Liver (tissue), 9 donors: ENCODE results near the gene DACH1. TPM values are rescaled to one million over a fixed set of nuclear protein-coding genes. Genes with fewer than 3 reads are reported as not detected.

Source experiments
- DNase-seq: peaks from one replicate; pipeline ENCODE4 v3.0.0-alpha.2; 2017; ENCODE audit warnings: low spot score
- H3K27ac ChIP-seq, 2 donors: one replicate each; pipeline ENCODE4 v1.7.0; 2013; ENCODE audit warnings: inconsistent platforms in 2 of 2, low read length in 2 of 2, control low read depth in 1 of 2, low read depth in 1 of 2, mild to moderate bottlenecking in 1 of 2
- H3K27me3 ChIP-seq, 4 donors: one replicate each; pipeline versions ENCODE4 v1.6.1 to v1.7.0; 2013; ENCODE audit warnings: low read length in 3 of 4, inconsistent platforms in 1 of 4, mild to moderate bottlenecking in 1 of 4, moderate library complexity in 1 of 4; ENCODE audit not compliant: control insufficient read depth in 4 of 4, insufficient read depth in 4 of 4
- H3K36me3 ChIP-seq, 4 donors: one replicate each; pipeline versions ENCODE4 v1.6.1 to v1.7.0; 2013; ENCODE audit warnings: low read length in 3 of 4, mild to moderate bottlenecking in 3 of 4, low read depth in 1 of 4, moderate library complexity in 1 of 4; ENCODE audit not compliant: control insufficient read depth in 4 of 4, insufficient read depth in 3 of 4
- H3K4me1 ChIP-seq, 4 donors: one replicate each; pipeline versions ENCODE4 v1.6.1 to v1.7.0; 2013; ENCODE audit warnings: low read length in 3 of 4, mild to moderate bottlenecking in 3 of 4, moderate library complexity in 1 of 4; ENCODE audit not compliant: control insufficient read depth in 4 of 4, insufficient read depth in 4 of 4
- H3K4me3 ChIP-seq, 3 donors: one replicate each; pipeline versions ENCODE4 v1.6.1 to v1.7.0; 2013; ENCODE audit warnings: low read length in 3 of 3, control low read depth in 1 of 3, low read depth in 1 of 3, mild to moderate bottlenecking in 1 of 3
- H3K9ac ChIP-seq, 2 donors: one replicate each; pipeline ENCODE4 v1.7.0; 2013; ENCODE audit warnings: low read length in 2 of 2, mild to moderate bottlenecking in 2 of 2, moderate library complexity in 2 of 2, control low read depth in 1 of 2, low read depth in 1 of 2
- H3K9me3 ChIP-seq, 4 donors: one replicate each; pipeline versions ENCODE4 v1.6.1 to v1.7.0; 2013; ENCODE audit warnings: low read length in 3 of 4; ENCODE audit not compliant: control insufficient read depth in 4 of 4
- EGR1 ChIP-seq, 2 donors: IDR thresholded peaks; 2 replicates each; pipeline ENCODE4 v1.6.1; 2016 to 2018; ENCODE audit warnings: antibody characterized with exemption in 2 of 2, low read depth in 2 of 2
- HNF4A ChIP-seq, 2 donors: conservative IDR thresholded peaks; 2 replicates each; pipeline ENCODE4 v1.6.1; 2016; ENCODE audit warnings: antibody characterized with exemption in 2 of 2, mild to moderate bottlenecking in 2 of 2
- HNF4G ChIP-seq: IDR thresholded peaks from 2 replicates; pipeline ENCODE4 v1.6.1; 2016; ENCODE audit warnings: antibody characterized with exemption
- RAD21 ChIP-seq, 2 donors: IDR thresholded peaks; 2 replicates each; pipeline ENCODE4 v1.6.1; 2016; ENCODE audit warnings: antibody characterized with exemption in 2 of 2, mild to moderate bottlenecking in 2 of 2
- SP1 ChIP-seq: IDR thresholded peaks from 2 replicates; pipeline ENCODE4 v1.6.1; 2018; ENCODE audit warnings: antibody characterized with exemption, mild to moderate bottlenecking
- TAF1 ChIP-seq: conservative IDR thresholded peaks from 2 replicates; pipeline ENCODE4 v1.6.1; 2016; ENCODE audit warnings: antibody characterized with exemption, mild to moderate bottlenecking
- YY1 ChIP-seq: IDR thresholded peaks from 2 replicates; pipeline ENCODE4 v1.6.1; 2016; ENCODE audit warnings: antibody characterized with exemption, mild to moderate bottlenecking
- WGBS: extraction: QIAGEN DNeasy Blood & Tissue Kit; methylation state at CpG from one replicate; pipeline ENCODE4 v1.1.7; 2013; 5-methylcytosine and 5-hydroxymethylcytosine counted together
- polyA plus RNA-seq, 2 donors: library from polyadenylated mRNA; stranded (reverse) in 1 of 2; unstranded in 1 of 2; fragments of 200-250 nt in 1 of 2; fragments of >200 nt in 1 of 2; fragmentation: Nextera tagmentation in 1 of 2; extraction: Ambion mirVana in 1 of 2; gene quantifications; one replicate each; pipeline versions ENCODE4 v1.2.1 to v1.2.3, GENCODE V29; 2013 to 2015
- total RNA-seq, 2 donors: library from RNA; depleted of rRNA; stranded (reverse); fragments of >200 nt; gene quantifications; one replicate each; pipeline ENCODE4 v1.2.3, GENCODE V29; 2014
- TF ChIP-seq, protein P1 (sequence below): IDR thresholded peaks from 2 replicates; pipeline ENCODE4 v1.6.1; 2016; ENCODE audit warnings: antibody characterized with exemption
- TF ChIP-seq, protein P2 (sequence below): IDR thresholded peaks from 2 replicates; pipeline ENCODE4 v1.6.1; 2016; ENCODE audit warnings: antibody characterized with exemption
- TF ChIP-seq, protein P3 (sequence below): fragments of 150-350 bp; IDR thresholded peaks from 2 replicates; pipeline ENCODE4 v1.5.1; 2017; ENCODE audit warnings: improper control_type of control experiment, low read depth, low read length; ENCODE audit not compliant: missing input control
- TF ChIP-seq, protein P4 (sequence below): IDR thresholded peaks from 2 replicates; pipeline ENCODE4 v1.6.1; 2016; ENCODE audit warnings: antibody characterized with exemption, mild to moderate bottlenecking
- donor health status: healthy.
- donor health status: healthy.
- donor health status: healthy.
- donor health status: healthy.
- donor health status: healthy.

The DACH1 gene
- total and polyA plus RNA-seq, 4 donors: 0.28 to 1.9 (median 0.77) TPM

DNA sequence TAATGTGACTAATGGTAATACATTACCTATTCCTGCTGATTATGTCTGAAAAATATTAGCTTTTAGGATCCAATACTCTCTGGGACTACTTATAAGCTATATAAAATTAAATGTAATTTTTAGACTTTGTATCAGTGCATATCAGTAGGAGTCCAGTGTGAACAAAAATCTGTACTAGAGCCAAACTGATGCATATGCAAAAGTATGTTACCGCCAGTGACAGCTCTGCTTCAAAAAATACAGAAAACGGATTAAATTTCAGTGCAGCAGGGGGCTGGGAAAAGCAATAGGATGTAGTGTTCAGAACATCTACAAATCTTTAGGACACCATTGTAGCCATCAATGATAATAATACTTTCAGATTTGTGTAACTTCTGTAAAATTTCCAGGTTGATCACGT is 385.5 kb downstream of the DACH1 start (continued):
- TF ChIP-seq RAD21 (IDR thresholded peaks at IDR 0.05) (no peak), SP1 (no peak), TAF1 (no peak)
- TF ChIP-seq, protein P1, sequence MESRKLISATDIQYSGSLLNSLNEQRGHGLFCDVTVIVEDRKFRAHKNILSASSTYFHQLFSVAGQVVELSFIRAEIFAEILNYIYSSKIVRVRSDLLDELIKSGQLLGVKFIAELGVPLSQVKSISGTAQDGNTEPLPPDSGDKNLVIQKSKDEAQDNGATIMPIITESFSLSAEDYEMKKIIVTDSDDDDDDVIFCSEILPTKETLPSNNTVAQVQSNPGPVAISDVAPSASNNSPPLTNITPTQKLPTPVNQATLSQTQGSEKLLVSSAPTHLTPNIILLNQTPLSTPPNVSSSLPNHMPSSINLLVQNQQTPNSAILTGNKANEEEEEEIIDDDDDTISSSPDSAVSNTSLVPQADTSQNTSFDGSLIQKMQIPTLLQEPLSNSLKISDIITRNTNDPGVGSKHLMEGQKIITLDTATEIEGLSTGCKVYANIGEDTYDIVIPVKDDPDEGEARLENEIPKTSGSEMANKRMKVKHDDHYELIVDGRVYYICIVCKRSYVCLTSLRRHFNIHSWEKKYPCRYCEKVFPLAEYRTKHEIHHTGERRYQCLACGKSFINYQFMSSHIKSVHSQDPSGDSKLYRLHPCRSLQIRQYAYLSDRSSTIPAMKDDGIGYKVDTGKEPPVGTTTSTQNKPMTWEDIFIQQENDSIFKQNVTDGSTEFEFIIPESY: no peak

DNA sequence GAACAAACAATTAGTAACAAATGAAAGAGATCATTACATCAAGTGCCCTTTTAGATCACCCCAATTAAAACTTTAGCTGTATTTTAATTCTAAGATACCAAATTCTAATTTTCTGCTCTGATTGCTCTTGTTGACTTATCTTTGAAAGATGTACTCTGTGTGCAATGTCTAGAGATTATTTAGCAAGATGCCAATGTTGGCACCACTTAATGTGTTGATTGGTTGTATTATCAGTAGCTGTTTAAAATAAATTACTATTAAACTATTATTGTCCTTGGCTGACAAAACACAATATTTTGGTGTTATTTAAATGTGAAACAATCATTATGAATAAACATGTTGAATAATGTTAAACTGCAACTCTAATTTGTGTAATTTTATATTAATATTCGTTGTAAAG is 386.0 kb downstream of the DACH1 start:
- no peak overlapping the region for H3K4me3 ChIP-seq
- H3K4me1 ChIP-seq: no peaks in the 10 kb centered on the region
- H3K9ac ChIP-seq: no peak overlapping the region
- TF ChIP-seq HNF4G (no peak), YY1 (no peak), RAD21 (IDR thresholded peaks at IDR 0.05) (no peak), HNF4A (conservative IDR thresholded peaks at IDR 0.05) (no peak), EGR1 (IDR thresholded peaks at IDR 0.05; ENCODE audit: low read depth in 2 of 2) (no peak)
- TF ChIP-seq, protein P2, sequence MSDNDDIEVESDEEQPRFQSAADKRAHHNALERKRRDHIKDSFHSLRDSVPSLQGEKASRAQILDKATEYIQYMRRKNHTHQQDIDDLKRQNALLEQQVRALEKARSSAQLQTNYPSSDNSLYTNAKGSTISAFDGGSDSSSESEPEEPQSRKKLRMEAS: no peak
- TF ChIP-seq, protein P3, sequence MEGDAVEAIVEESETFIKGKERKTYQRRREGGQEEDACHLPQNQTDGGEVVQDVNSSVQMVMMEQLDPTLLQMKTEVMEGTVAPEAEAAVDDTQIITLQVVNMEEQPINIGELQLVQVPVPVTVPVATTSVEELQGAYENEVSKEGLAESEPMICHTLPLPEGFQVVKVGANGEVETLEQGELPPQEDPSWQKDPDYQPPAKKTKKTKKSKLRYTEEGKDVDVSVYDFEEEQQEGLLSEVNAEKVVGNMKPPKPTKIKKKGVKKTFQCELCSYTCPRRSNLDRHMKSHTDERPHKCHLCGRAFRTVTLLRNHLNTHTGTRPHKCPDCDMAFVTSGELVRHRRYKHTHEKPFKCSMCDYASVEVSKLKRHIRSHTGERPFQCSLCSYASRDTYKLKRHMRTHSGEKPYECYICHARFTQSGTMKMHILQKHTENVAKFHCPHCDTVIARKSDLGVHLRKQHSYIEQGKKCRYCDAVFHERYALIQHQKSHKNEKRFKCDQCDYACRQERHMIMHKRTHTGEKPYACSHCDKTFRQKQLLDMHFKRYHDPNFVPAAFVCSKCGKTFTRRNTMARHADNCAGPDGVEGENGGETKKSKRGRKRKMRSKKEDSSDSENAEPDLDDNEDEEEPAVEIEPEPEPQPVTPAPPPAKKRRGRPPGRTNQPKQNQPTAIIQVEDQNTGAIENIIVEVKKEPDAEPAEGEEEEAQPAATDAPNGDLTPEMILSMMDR: no peak
- TF ChIP-seq, protein P4, sequence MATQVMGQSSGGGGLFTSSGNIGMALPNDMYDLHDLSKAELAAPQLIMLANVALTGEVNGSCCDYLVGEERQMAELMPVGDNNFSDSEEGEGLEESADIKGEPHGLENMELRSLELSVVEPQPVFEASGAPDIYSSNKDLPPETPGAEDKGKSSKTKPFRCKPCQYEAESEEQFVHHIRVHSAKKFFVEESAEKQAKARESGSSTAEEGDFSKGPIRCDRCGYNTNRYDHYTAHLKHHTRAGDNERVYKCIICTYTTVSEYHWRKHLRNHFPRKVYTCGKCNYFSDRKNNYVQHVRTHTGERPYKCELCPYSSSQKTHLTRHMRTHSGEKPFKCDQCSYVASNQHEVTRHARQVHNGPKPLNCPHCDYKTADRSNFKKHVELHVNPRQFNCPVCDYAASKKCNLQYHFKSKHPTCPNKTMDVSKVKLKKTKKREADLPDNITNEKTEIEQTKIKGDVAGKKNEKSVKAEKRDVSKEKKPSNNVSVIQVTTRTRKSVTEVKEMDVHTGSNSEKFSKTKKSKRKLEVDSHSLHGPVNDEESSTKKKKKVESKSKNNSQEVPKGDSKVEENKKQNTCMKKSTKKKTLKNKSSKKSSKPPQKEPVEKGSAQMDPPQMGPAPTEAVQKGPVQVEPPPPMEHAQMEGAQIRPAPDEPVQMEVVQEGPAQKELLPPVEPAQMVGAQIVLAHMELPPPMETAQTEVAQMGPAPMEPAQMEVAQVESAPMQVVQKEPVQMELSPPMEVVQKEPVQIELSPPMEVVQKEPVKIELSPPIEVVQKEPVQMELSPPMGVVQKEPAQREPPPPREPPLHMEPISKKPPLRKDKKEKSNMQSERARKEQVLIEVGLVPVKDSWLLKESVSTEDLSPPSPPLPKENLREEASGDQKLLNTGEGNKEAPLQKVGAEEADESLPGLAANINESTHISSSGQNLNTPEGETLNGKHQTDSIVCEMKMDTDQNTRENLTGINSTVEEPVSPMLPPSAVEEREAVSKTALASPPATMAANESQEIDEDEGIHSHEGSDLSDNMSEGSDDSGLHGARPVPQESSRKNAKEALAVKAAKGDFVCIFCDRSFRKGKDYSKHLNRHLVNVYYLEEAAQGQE: no peak
- H3K36me3 ChIP-seq: no peaks in the 10 kb centered on the region
- no peaks in the 10 kb centered on the region for H3K27me3 ChIP-seq
- WGBS: 60% methylated on average over 1 of the region's 1 CpG
- no peak overlapping the region for H3K27ac ChIP-seq
- DNase-seq: no peak
- no peaks in the 10 kb centered on the region for H3K9me3 ChIP-seq

DNA sequence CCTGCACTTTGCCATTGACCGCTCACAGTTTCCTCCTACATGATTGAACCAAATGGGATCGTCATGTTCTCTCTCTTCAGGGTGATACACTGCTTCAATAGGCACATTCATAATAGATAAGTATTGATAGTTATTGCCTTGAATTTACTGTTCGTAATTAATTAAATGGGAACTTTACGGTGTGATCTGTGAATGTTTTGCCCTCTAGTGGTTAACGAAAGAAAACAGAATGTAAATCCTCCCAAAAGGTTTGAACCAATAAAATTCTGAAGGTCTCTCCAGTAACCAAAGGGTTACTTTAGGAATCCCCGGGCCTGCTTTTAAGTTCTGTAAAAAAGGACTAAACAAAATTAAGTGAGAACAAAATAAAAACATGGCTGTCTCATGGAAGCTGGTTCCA is 389.3 kb downstream of the DACH1 start:
- TF ChIP-seq TAF1 (no peak), RAD21 (IDR thresholded peaks at IDR 0.05) (peak; percentile 43 to 51)
- TF ChIP-seq, protein P3: peak; percentile 30
- no peaks in the 10 kb centered on the region for H3K9me3 ChIP-seq
- no peak overlapping the region for H3K27ac ChIP-seq

More for the DNA sequence above, 389.3 kb downstream of the DACH1 start:
- no peak for DNase-seq
- Histone ChIP-seq H3K4me3 (no peak overlapping the region), H3K4me1 (no peaks in the 10 kb centered on the region), H3K36me3 (no peaks in the 10 kb centered on the region), H3K27me3 (no peaks in the 10 kb centered on the region), H3K9ac (no peak overlapping the region)
- WGBS: 68% methylated on average over 6 of the region's 6 CpGs
